C4-2B (cell line): ENCODE results near the gene IFT22.

Experiments
- CTCF ChIP-seq: fragments of 450-650 bp; conservative IDR thresholded peaks from 2 replicates; pipeline ENCODE4 v1.5.1; 2017; ENCODE audit warnings: mild to moderate bottlenecking
- ZFX ChIP-seq: fragments of 450-650 bp; IDR thresholded peaks from 2 replicates; pipeline ENCODE4 v1.6.1; 2017

GRCh38 chr7:101333912-101334311, 12.3 kb upstream of the IFT22 start:
- TF ChIP-seq CTCF (no peak), ZFX (no peak)
